A549 (cell line): Measurements from ENCODE around the gene ATP10B. TPM values are rescaled to one million over a fixed set of nuclear protein-coding genes. Genes with fewer than 3 reads are reported as not detected.

Source experiments
- ATAC-seq, 2 experiments: fragments of 200-7000 bp in 1 of 2; fragments of >200 bp in 1 of 2; cut with Nextera tagmentation in 1 of 2; cut with Tn5 transposase in 1 of 2; 3 replicates each; pipeline versions ENCODE4 v1.8.0 to v1.9.1; 2018 to 2020; ENCODE audit warnings: mild to moderate bottlenecking in 1 of 2, moderate library complexity in 1 of 2
- CTCF ChIA-PET: fragments of 300-600 bp; sonication (Branson Sonifier 250); formaldehyde crosslinking; extraction: SDS; loops from one replicate; lab custom pipeline; 2021; ENCODE audit warnings: antibody characterized with exemption, inconsistent platforms; lab: Yijun Ruan, JAX
- POLR2A ChIA-PET: fragments of 350-600 bp; formaldehyde crosslinking; extraction: SDS; loops from one replicate; lab custom pipeline; 2021; ENCODE audit warnings: antibody characterized with exemption, inconsistent platforms; lab: Yijun Ruan, JAX
- DNase-seq, 2 experiments: peaks; one replicate each; pipeline versions ENCODE4 v3.0.0 to v3.0.0-alpha.2; 2011 to 2016; ENCODE audit warnings: low read depth in 1 of 2, low spot score in 1 of 2
- FAIRE-seq: peaks from 2 replicates; lab custom pipeline; 2011; peaks lifted over from hg19 to GRCh38; lab: Jason Lieb, UNC
- H3K27ac ChIP-seq, 2 experiments: fragments of >200 bp; sonication (Bioruptor Twin); formaldehyde crosslinking; 3 replicates each; pipeline ENCODE4 v1.5.1; 2016 to 2017
- H3K4me1 ChIP-seq: fragments of >200 bp; sonication (Bioruptor Twin); formaldehyde crosslinking; 3 replicates; pipeline ENCODE4 v1.6.1; 2016
- H3K4me2 ChIP-seq: fragments of >200 bp; sonication (Bioruptor Twin); formaldehyde crosslinking; 3 replicates; pipeline ENCODE4 v1.6.1; 2016
- H3K4me3 ChIP-seq: fragments of >200 bp; sonication (Bioruptor Twin); formaldehyde crosslinking; 3 replicates; pipeline ENCODE4 v1.5.1; 2016
- H3K9me3 ChIP-seq: fragments of >200 bp; sonication (Bioruptor Twin); formaldehyde crosslinking; 3 replicates; pipeline ENCODE4 v1.6.1; 2016
- CBX2 ChIP-seq: fragments of 200-600 bp; sonication (generic); IDR thresholded peaks from 2 replicates; pipeline ENCODE4 v1.6.1; 2016; ENCODE audit warnings: low read depth, mild to moderate bottlenecking, borderline replicate concordance
- CBX8 ChIP-seq: fragments of 200-600 bp; sonication (generic); IDR thresholded peaks from 2 replicates; pipeline ENCODE4 v1.6.1; 2016
- CEBPB ChIP-seq, 2 experiments: fragments of >200 bp in 1 of 2; sonication (Bioruptor Twin) in 1 of 2; formaldehyde crosslinking in 1 of 2; IDR thresholded peaks; 2 replicates each; pipeline ENCODE4 v1.6.1; 2012 to 2016
- EHMT2 ChIP-seq: fragments of 200-600 bp; sonication (generic); IDR thresholded peaks from 2 replicates; pipeline ENCODE4 v1.6.1; 2016; ENCODE audit warnings: antibody characterized with exemption, low read depth, mild to moderate bottlenecking, moderate library complexity
- EP300 ChIP-seq, 2 experiments: fragments of >200 bp; sonication (Bioruptor Twin); formaldehyde crosslinking; IDR thresholded peaks; 2 replicates in 1 of 2; 3 replicates in 1 of 2; pipeline ENCODE4 v1.6.1; 2016 to 2017
- GATA3 ChIP-seq: IDR thresholded peaks from 2 replicates; pipeline ENCODE4 v1.6.1; 2012; ENCODE audit warnings: borderline replicate concordance
- HOXA7 ChIP-seq: fragments of 250-450 bp; sonication (Bioruptor Pico); IDR thresholded peaks from 2 replicates; pipeline ENCODE4 v1.5.0; 2020; ENCODE audit warnings: mild to moderate bottlenecking, moderate library complexity
- HOXB5 ChIP-seq: fragments of 250-450 bp; sonication (Bioruptor Pico); IDR thresholded peaks from 2 replicates; pipeline ENCODE4 v1.5.0; 2020; ENCODE audit warnings: mild to moderate bottlenecking, moderate library complexity
- KDM5A ChIP-seq: fragments of 200-600 bp; sonication (generic); IDR thresholded peaks from 2 replicates; pipeline ENCODE4 v1.6.1; 2016; ENCODE audit warnings: antibody characterized with exemption, mild to moderate bottlenecking
- NPAS2 ChIP-seq: fragments of 250-450 bp; sonication (Bioruptor Pico); IDR thresholded peaks from 2 replicates; pipeline ENCODE4 v1.8.0; 2022; ENCODE audit warnings: mild to moderate bottlenecking, moderate library complexity, borderline replicate concordance
- NR3C1 ChIP-seq: fragments of >200 bp; sonication (Bioruptor Twin); formaldehyde crosslinking; IDR thresholded peaks from 3 replicates; pipeline ENCODE4 v1.6.1; 2017
- POLR2A ChIP-seq: IDR thresholded peaks from 2 replicates; pipeline ENCODE4 v1.6.1; 2012; ENCODE audit warnings: mild to moderate bottlenecking, low read length
- POLR2AphosphoS2 ChIP-seq: conservative IDR thresholded peaks from 2 replicates; pipeline ENCODE4 v1.6.1; 2012; ENCODE audit warnings: low read length, improper control_type of control experiment, inconsistent platforms
- RAD21 ChIP-seq, 2 experiments: fragments of >200 bp in 1 of 2; sonication (Bioruptor Twin) in 1 of 2; formaldehyde crosslinking in 1 of 2; IDR thresholded peaks in 1 of 2; conservative IDR thresholded peaks in 1 of 2; 2 replicates in 1 of 2; 3 replicates in 1 of 2; pipeline ENCODE4 v1.6.1; 2012 to 2018; ENCODE audit warnings: inconsistent platforms in 1 of 2
- RARB ChIP-seq: fragments of 250-450 bp; sonication (Bioruptor Pico); IDR thresholded peaks from 2 replicates; pipeline ENCODE4 v1.8.0; 2021; ENCODE audit warnings: mild to moderate bottlenecking, moderate library complexity
- RCOR1 ChIP-seq: fragments of 150-350 bp; IDR thresholded peaks from 2 replicates; pipeline ENCODE4 v1.6.1; 2014; ENCODE audit warnings: antibody characterized with exemption, low read length, low read depth
- TP53 ChIP-seq: fragments of 250-450 bp; sonication (Bioruptor Pico); IDR thresholded peaks from 2 replicates; pipeline ENCODE4 v1.5.0; 2021; ENCODE audit warnings: mild to moderate bottlenecking, moderate library complexity
- ZFP36 ChIP-seq: fragments of 450-650 bp; IDR thresholded peaks from 2 replicates; pipeline ENCODE4 v1.6.1; 2014; ENCODE audit warnings: borderline replicate concordance; ENCODE audit not compliant: partially characterized antibody
- ZSCAN20 ChIP-seq: fragments of 250-450 bp; sonication (Bioruptor Pico); IDR thresholded peaks from 2 replicates; pipeline ENCODE4 v1.8.0; 2022; ENCODE audit warnings: mild to moderate bottlenecking, moderate library complexity
- WGBS: methylation state at CpG from one replicate; pipeline ENCODE4 v1.1.6; 2017; ENCODE audit errors: missing lambda C conversion rate; 5-methylcytosine and 5-hydroxymethylcytosine counted together
- polyA plus RNA-seq, 4 experiments: library from polyadenylated mRNA; depleted of rRNA in 3 of 4; stranded (reverse); fragments of >200 nt; fragmentation: RNase III in 1 of 4; extraction: RNeasy Plus Mini Kit Qiagen cat#74134 plus additional on column Dnase treatment in 1 of 4; gene quantifications; 2 replicates in 3 of 4; 3 replicates in 1 of 4; pipeline ENCODE4 v1.2.3, GENCODE V29; 2011 to 2017
- TF ChIP-seq, protein P1 (sequence below): IDR thresholded peaks from 2 replicates; pipeline ENCODE4 v1.6.1; 2012
- TF ChIP-seq, protein P2 (sequence below): fragments of >200 bp; sonication (Bioruptor Twin); formaldehyde crosslinking; IDR thresholded peaks from 3 replicates; pipeline ENCODE4 v1.5.1; 2016

The ATP10B gene
- polyA plus RNA-seq, 2 of the 4 experiments (the other 2 are of a cell fraction) = not detected

GRCh38 chr5:160800375-160801275 is 51.4 kb downstream of the ATP10B start:
- ATAC-seq (no peak), DNase-seq (no peak)
- CTCF ChIA-PET = interaction anchor here (0.5 to 1.2 kb wide), 2 partner anchors 13 to 568 kb away, joined by 3 read pairs; no protein-coding TSS in a partner anchor
- Histone ChIP-seq H3K9me3 (no peaks in the 10 kb centered on the region), H3K4me3 (no peak overlapping the region), H3K4me1 (no peaks in the 10 kb centered on the region)
- TF ChIP-seq, protein P1, sequence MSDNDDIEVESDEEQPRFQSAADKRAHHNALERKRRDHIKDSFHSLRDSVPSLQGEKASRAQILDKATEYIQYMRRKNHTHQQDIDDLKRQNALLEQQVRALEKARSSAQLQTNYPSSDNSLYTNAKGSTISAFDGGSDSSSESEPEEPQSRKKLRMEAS = no peak
- TF ChIP-seq, protein P2, sequence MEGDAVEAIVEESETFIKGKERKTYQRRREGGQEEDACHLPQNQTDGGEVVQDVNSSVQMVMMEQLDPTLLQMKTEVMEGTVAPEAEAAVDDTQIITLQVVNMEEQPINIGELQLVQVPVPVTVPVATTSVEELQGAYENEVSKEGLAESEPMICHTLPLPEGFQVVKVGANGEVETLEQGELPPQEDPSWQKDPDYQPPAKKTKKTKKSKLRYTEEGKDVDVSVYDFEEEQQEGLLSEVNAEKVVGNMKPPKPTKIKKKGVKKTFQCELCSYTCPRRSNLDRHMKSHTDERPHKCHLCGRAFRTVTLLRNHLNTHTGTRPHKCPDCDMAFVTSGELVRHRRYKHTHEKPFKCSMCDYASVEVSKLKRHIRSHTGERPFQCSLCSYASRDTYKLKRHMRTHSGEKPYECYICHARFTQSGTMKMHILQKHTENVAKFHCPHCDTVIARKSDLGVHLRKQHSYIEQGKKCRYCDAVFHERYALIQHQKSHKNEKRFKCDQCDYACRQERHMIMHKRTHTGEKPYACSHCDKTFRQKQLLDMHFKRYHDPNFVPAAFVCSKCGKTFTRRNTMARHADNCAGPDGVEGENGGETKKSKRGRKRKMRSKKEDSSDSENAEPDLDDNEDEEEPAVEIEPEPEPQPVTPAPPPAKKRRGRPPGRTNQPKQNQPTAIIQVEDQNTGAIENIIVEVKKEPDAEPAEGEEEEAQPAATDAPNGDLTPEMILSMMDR = no peak
- TF ChIP-seq ZSCAN20 (CRISPR knock-in tag) (no peak), NR3C1 (no peak), EHMT2 (no peak), HOXB5 (CRISPR knock-in tag) (no peak), POLR2A (no peak)
- TF ChIP-seq, all 56 proteins: peak for 0
- Histone ChIP-seq H3K4me2 (no peak overlapping the region), H3K27ac (no peak overlapping the region)
- 3% methylated on average over 4 of the region's 4 CpGs for WGBS
- POLR2A ChIA-PET = no interaction called here
- no peak for FAIRE-seq

GRCh38 chr5:160799184-160799583 is 52.8 kb downstream of the ATP10B start:
- H3K4me3 ChIP-seq = no peak overlapping the region
- H3K9me3 ChIP-seq = no peaks in the 10 kb centered on the region
- CTCF ChIA-PET = interaction anchor here (1.2 kb wide), 1 partner anchor 11 kb away, joined by 3 read pairs; no protein-coding TSS in a partner anchor
- ATAC-seq (no peak), DNase-seq (no peak)
- no peak overlapping the region for H3K4me2 ChIP-seq
- H3K27ac ChIP-seq = no peak overlapping the region
- TF ChIP-seq NPAS2 = no peak
- TF ChIP-seq RARB (CRISPR knock-in tag) = no peak
- no peak for TF ChIP-seq POLR2AphosphoS2
- TF ChIP-seq RAD21 (conservative IDR thresholded peaks at IDR 0.05 in 1 of 2, IDR thresholded peaks at IDR 0.05 in 1 of 2) = no peak
- no peak for TF ChIP-seq HOXA7 (CRISPR knock-in tag)
- no peak for TF ChIP-seq RCOR1
- TF ChIP-seq TP53 (CRISPR knock-in tag) = no peak
- TF ChIP-seq, protein P1 = no peak
- TF ChIP-seq KDM5A = no peak
- no peak for TF ChIP-seq ZFP36
- TF ChIP-seq GATA3 = no peak
- TF ChIP-seq CBX2 = no peak
- no peak for TF ChIP-seq ZSCAN20 (CRISPR knock-in tag)
- TF ChIP-seq POLR2A = no peak
- TF ChIP-seq CEBPB (IDR thresholded peaks at IDR 0.05) = no peak
- TF ChIP-seq, all 56 proteins: peak for 0
- no peaks in the 10 kb centered on the region for H3K4me1 ChIP-seq
- POLR2A ChIA-PET = no interaction called here
- WGBS = 5% methylated on average over 4 of the region's 4 CpGs
- no peak for FAIRE-seq

DNA sequence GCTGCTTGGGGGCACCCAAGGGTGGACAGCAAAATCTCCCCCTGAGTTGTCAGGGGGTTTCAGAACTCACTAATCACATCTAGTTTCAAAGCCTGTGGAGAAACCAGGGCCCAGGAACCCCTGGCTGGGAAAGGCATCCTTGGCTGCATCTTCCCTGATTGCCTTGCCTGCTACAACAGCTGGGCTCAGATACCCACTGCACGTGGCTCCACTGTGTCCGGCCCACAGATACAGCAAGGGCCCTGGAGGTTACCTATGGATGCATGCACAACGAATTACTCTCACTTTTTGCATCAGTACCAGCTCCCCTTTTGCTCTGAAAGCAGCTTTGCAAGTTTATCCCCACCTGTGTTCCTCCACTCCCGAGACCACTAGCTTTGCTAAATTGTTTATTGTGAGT is 55.0 kb downstream of the ATP10B start:
- Histone ChIP-seq H3K4me1 (no peaks in the 10 kb centered on the region), H3K27ac (no peak overlapping the region), H3K4me3 (no peak overlapping the region), H3K9me3 (no peaks in the 10 kb centered on the region), H3K4me2 (no peak overlapping the region)
- no peak for TF ChIP-seq EP300 (IDR thresholded peaks at IDR 0.05)
- TF ChIP-seq POLR2A = no peak
- no peak for TF ChIP-seq CBX8
- no peak for FAIRE-seq
- ChIA-PET CTCF (no interaction called here), POLR2A (no interaction called here)
- no peak for DNase-seq
- 0% methylated on average over 4 of the region's 4 CpGs for WGBS
- ATAC-seq = no peak
